GM12872 (cell line): ENCODE data around the gene SLC6A1.
A peak's percentile ranks its signal among the peaks of the same experiment; 100 is the strongest.

Experiments used
- TF ChIP-seq, protein P1 (sequence below): IDR thresholded peaks from 3 replicates; pipeline ENCODE4 v1.5.1; 2011; ENCODE audit warnings: low read depth, mild to moderate bottlenecking, low read length, moderate library complexity; ENCODE audit not compliant: insufficient read depth

SLC6A1 gene

DNA sequence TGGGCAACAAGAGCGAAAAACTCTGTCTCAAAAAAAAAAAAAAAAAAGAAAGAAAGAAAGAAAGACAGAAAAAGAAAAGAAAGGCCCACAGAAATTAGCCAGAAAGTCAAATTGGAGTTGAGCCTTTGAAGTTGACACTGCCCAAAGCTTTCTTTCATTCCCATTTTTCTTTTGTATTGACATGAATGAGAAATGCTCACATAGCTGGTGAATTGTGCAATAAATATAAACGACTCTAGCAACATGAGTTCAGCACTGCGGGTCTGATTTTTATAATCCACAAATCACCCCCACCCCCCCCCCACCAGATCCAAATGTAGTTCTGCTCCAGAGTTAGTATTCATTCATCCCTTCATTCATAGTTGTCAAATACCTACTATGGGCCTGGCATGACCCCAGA is 37.4 kb downstream of the SLC6A1 start:
- TF ChIP-seq, protein P1, sequence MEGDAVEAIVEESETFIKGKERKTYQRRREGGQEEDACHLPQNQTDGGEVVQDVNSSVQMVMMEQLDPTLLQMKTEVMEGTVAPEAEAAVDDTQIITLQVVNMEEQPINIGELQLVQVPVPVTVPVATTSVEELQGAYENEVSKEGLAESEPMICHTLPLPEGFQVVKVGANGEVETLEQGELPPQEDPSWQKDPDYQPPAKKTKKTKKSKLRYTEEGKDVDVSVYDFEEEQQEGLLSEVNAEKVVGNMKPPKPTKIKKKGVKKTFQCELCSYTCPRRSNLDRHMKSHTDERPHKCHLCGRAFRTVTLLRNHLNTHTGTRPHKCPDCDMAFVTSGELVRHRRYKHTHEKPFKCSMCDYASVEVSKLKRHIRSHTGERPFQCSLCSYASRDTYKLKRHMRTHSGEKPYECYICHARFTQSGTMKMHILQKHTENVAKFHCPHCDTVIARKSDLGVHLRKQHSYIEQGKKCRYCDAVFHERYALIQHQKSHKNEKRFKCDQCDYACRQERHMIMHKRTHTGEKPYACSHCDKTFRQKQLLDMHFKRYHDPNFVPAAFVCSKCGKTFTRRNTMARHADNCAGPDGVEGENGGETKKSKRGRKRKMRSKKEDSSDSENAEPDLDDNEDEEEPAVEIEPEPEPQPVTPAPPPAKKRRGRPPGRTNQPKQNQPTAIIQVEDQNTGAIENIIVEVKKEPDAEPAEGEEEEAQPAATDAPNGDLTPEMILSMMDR = no peak

DNA sequence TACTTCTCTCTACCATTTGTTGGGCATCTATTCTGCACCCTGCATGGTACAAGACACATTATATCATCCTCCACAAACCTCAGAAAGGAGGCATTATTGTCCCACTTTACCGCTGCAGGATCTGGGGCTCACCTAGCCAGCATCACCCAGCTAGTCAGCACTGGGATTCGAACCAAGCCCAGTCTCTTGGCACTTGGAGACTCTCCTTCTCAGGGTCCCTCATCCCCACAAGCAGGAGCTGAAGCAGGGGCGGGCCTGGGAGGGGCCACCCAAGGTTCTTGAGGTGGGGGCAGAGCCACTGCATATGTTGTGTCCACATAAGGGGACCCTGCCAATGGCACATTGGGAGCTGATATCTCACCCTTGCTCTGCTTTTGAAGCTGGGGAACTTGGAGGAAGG is 41.3 kb downstream of the SLC6A1 start:
- TF ChIP-seq, protein P1 = no peak

DNA sequence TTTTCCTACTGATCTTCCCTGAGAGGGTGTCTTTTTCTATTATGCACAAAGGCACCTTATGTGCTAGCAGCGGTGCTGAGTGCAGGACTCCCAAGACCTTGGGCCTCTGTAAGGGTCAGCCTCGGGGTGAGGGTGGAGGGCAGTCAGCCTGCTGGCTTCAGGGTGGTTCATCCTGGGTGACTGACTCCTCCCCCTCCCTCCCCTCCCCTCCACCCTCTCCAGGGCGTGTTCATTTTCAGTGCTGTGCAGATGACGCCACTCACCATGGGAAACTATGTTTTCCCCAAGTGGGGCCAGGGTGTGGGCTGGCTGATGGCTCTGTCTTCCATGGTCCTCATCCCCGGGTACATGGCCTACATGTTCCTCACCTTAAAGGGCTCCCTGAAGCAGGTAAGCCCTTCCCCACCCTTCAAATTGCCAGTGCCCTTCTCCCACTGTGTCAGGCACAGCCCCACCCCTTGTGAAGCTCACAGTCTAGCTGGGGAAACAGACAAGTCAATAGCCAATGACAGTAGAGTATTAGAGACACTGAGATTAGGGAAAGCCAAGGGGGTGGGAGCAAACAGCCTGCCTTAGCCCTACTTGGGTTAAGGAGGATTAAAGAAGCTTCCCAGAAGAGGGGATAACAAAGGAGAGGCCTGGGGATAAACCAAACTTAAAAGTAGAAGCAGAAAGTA is 41.9 kb downstream of the SLC6A1 start:
- TF ChIP-seq, protein P1 = no peak

DNA sequence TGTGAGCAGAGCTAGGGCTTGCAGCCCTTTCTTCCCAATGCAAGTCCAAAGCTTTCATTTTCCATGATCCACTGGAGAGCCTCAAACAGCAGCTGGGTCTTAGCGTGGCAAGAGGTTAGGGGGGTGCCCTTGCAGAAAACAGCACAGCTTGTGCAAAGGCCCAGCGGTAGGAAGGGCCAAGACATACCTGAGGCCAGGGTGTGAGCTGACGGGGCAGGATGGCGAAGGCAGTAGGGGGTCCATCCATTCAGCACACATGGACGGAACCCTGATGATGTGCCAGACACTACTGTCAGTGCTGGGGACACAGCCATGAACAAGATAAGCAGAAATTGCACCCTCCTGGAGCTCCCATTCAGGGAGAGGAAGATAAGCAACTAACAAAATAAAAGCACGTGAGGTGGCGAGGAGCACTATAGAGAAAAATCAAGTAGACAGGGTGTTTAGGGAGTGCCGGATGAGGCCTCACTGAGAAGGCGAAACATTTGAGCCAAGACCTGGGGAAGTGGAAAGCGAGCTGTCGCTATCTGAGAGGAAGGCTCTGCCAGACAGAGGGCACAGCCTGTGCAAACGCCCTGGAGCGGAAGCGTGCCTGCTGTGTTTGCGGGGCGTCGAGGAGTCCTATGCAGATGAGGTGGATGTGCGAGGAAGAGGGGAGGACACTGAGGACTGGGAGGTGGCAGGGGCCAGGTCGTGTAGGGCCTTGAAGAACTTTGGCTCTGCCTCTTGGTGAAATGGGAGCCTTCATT is 43.4 kb downstream of the SLC6A1 start:
- TF ChIP-seq, protein P1 = no peak

DNA sequence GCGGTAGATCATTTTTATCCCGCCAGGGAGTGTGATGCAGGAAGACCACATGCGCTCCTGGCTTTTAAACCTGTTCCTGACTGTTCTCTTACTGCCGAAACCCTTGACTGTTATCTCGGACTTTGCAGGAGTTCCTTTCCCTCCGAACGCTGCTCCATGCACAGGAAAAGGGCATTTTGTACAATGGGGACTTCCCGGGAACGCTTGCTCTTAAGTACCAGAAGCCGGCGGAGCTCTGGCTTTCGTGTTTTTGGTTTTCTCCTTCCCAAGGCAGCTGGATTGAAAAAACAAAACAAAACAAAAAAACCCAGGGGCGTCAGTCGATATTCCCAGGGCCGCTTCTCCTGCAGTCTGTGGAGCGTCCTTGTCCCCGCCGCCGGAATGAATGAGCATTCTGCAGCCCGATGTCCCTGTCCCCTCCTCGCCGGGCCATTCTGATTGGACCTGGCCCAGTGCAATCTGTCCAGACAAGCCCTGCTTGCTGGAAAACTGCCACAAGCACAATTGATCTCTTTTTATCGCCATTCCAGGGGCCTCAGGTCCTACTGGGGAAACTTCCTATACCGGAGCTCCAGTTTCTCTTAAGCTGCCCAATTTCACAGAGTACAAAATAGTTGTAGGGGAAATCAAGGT is 44.8 kb downstream of the SLC6A1 start:
- TF ChIP-seq, protein P1 = no peak

DNA sequence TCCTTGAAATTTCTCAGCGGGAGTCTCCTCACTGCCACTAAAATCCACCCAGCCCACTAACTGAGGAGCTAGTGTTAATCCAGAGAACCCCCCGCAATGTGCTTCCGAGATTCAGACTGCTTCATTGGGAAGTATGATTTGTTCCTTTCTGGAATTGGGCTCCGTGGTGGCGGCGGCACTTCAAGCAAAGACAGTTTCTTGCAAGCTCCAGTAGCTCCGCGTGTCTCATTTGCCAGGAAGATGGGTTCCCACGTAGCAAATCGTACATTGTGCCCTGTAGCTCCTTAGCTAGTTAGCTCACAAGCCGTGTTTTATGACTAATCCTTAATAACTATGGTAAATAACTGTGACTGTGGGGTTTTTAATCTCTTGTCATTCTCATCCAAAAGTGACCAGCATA is 45.4 kb downstream of the SLC6A1 start:
- TF ChIP-seq, protein P1 = no peak

DNA sequence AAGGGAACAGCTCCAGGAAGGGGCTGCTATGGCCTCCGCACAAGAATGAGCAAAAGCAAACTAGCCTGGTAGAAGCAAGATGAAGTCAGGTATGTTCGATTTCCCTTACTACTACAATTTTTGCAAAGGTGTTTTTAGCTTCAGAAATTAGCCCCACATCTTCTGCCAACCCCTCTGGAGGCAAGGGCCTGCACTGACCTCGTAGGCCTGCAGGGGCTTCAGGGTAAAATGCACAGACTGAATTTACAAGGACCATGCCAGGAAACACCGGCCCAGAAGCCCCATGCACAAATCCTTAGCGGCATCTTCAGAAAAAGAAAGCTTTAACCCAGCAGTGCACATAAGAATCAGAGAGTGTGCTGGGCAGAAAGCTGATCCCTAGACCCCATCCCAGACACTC is 53.0 kb downstream of the SLC6A1 start:
- TF ChIP-seq, protein P1 = 0 out of 3 replicates have a peak, but pooled peaks have one; percentile 18
